GM12891 (cell line): ENCODE measurements around the gene CPLANE1.

ENCODE experiments used
- POLR2AphosphoS5 ChIP-seq: IDR thresholded peaks from 2 replicates; pipeline ENCODE4 v1.6.1; 2011; ENCODE audit warnings: low read depth, low read length, control low read depth
- POU2F2 ChIP-seq: IDR thresholded peaks from 2 replicates; pipeline ENCODE4 v1.6.1; 2011; ENCODE audit warnings: low read depth, mild to moderate bottlenecking, control low read depth, low read length, moderate library complexity
- SPI1 ChIP-seq: IDR thresholded peaks from 2 replicates; pipeline ENCODE4 v1.6.1; 2011; ENCODE audit warnings: low read depth, low read length, control low read depth

DNA sequence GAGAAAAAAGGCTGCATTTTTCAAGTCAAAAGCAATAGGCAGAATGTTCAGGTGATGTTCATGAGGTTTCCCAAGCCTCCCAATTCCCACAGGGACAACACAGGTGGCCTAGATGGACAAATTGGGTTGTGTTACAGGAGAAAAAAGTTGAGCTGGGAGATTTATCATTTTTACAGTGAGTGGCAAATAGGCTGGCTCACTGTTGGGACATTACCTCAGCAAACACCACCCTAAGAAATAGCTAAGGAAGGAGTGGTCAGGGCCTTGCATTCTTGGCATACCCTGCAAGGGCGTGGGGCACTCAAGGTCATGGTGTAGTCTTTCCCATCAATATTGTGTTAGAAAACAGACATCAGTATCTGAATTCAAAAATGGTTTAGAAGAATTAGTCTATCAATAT, 23.3 kb upstream of the CPLANE1 start:
- TF ChIP-seq POLR2AphosphoS5 (no peak), SPI1 (no peak), POU2F2 (no peak)
